Smooth muscle cell of the coronary artery (primary cell): ENCODE data around the gene ADCYAP1R1. TPM values are rescaled to one million over a fixed set of nuclear protein-coding genes. Genes with fewer than 3 reads are reported as not detected.

Source experiments
- total RNA-seq: library from RNA; depleted of rRNA; stranded (reverse); fragments of >200 nt; gene quantifications from 2 replicates; pipeline ENCODE4 v1.2.3, GENCODE V29; 2014; ENCODE audit warnings: low replicate concordance

Gene ADCYAP1R1
- 0.35 TPM in 1 of 2 replicates, not detected in the other for total RNA-seq

GRCh38 chr7:31051598-31052486 is at the start of gene ADCYAP1R1:
Gene ADCYAP1R1, plus strand, starts transcription at chr7:31052308. Its CDS starts 10,957 bp downstream, at chr7:31063265.

Other genes with a start within 250 kb of the ADCYAP1R1 start
- gene AQP1, start 140.5 kb upstream of the ADCYAP1R1 start, total RNA-seq, result 22.2 and 62.1 TPM in 2 replicates
- gene GHRHR, start 88.4 kb upstream of the ADCYAP1R1 start, total RNA-seq, result not detected in 2 replicates